Activated CD8-positive, alpha-beta memory T cell treated with anti-CD3 and anti-CD28 coated beads, Interleukin-2, amount 10 ng/mL, durations not matched to agents 7 days and 5 days (primary cell): ENCODE data around the gene ANKHD1. TPM values are rescaled to one million over a fixed set of nuclear protein-coding genes. Genes with fewer than 3 reads are reported as not detected.
A peak's percentile ranks its signal among the peaks of the same experiment; 100 is the strongest.

Experiments
- ATAC-seq: fragments of 150-1000 bp; cut with Tn5 transposase; one replicate; pipeline ENCODE4 v1.10.0; 2021; ENCODE audit warnings: moderate library complexity
- CTCF ChIA-PET: fragments of 350-600 bp; sonication (Branson Sonifier 250); formaldehyde crosslinking; loops from one replicate; lab custom pipeline; 2021; ENCODE audit warnings: antibody characterized with exemption; lab: Charles Lee
- DNase-seq: peaks from one replicate; pipeline ENCODE4 v3.0.0-alpha.2; 2020
- H3K27ac Mint-ChIP-seq: one replicate; pipeline ENCODE4 v1.8.0; 2021; ENCODE audit warnings: mild to moderate bottlenecking, mixed read lengths
- H3K27me3 Mint-ChIP-seq: one replicate; pipeline ENCODE4 v1.8.0; 2021; ENCODE audit warnings: mixed read lengths
- H3K36me3 Mint-ChIP-seq: one replicate; pipeline ENCODE4 v1.8.0; 2021; ENCODE audit warnings: mild to moderate bottlenecking, mixed read lengths
- H3K4me1 Mint-ChIP-seq: one replicate; pipeline ENCODE4 v1.8.0; 2021; ENCODE audit warnings: mixed read lengths
- H3K4me3 Mint-ChIP-seq: one replicate; pipeline ENCODE4 v1.8.0; 2021; ENCODE audit warnings: mild to moderate bottlenecking, moderate library complexity, mixed read lengths
- H3K9me3 Mint-ChIP-seq: one replicate; pipeline ENCODE4 v1.8.0; 2022; ENCODE audit warnings: low read depth, mixed read lengths
- total RNA-seq, 2 experiments: library from RNA; stranded (reverse); gene quantifications; one replicate each; pipeline ENCODE4 v1.2.3, GENCODE V29; 2021

The ANKHD1 gene
- total RNA-seq, 2 experiments from 2014 or later: 111 to 124 TPM

GRCh38 chr5:140544986-140545385 lies 143.4 kb downstream of the ANKHD1 start:
- CTCF ChIA-PET: no interaction called here
- no peak for ATAC-seq
- Mint-ChIP-seq H3K27ac (no peak overlapping the region), H3K36me3 (peaks cover 31% of the 10 kb centered on the region), H3K4me1 (peaks cover 25% of the 10 kb centered on the region), H3K27me3 (no peaks in the 10 kb centered on the region), H3K9me3 (no peaks in the 10 kb centered on the region), H3K4me3 (no peak overlapping the region)
- DNase-seq: no peak

- no peak overlapping the region for H3K4me3 Mint-ChIP-seq
- no peak for DNase-seq
- CTCF ChIA-PET: no interaction called here
- H3K27ac Mint-ChIP-seq: peak overlapping the region; percentile 21
- no peaks in the 10 kb centered on the region for H3K27me3 Mint-ChIP-seq
- peaks cover 32% of the 10 kb centered on the region for H3K36me3 Mint-ChIP-seq
- no peak for ATAC-seq
- peaks cover 31% of the 10 kb centered on the region for H3K4me1 Mint-ChIP-seq
- no peaks in the 10 kb centered on the region for H3K9me3 Mint-ChIP-seq
These were observed 144.0 kb downstream of the ANKHD1 start for GRCh38 chr5:140545606-140546005.

- H3K27me3 Mint-ChIP-seq: no peaks in the 10 kb centered on the region
- CTCF ChIA-PET: interaction anchor here (0.8 to 2.6 kb wide), 12 partner anchors 9 to 309 kb away, joined by 3 to 16 read pairs (median 4); partner anchors contain the start of genes HARS1, HARS2, IK and NDUFA2
- H3K4me3 Mint-ChIP-seq: peak overlapping the region; percentile 67
- DNase-seq (no peak), ATAC-seq (no peak)
- peak overlapping the region; percentile 91 for H3K27ac Mint-ChIP-seq
- no peaks in the 10 kb centered on the region for H3K9me3 Mint-ChIP-seq
- H3K4me1 Mint-ChIP-seq: peaks cover 42% of the 10 kb centered on the region
- H3K36me3 Mint-ChIP-seq: peaks cover 31% of the 10 kb centered on the region
These were observed 145.3 kb downstream of the ANKHD1 start for GRCh38 chr5:140546851-140547507.

- H3K4me3 Mint-ChIP-seq: peak within 1 kb of the TSS; percentile 67
- peaks cover 43% of the 10 kb centered on the region for H3K4me1 Mint-ChIP-seq
- H3K9me3 Mint-ChIP-seq: no peaks in the 10 kb centered on the region
- H3K27me3 Mint-ChIP-seq: no peaks in the 10 kb centered on the region
- CTCF ChIA-PET: interaction anchor here (0.8 to 2.6 kb wide), 14 partner anchors 10 to 310 kb away, joined by 3 to 16 read pairs (median 4); partner anchors contain the start of genes HARS1, HARS2, IK and NDUFA2
- peaks cover 31% of the 10 kb centered on the region for H3K36me3 Mint-ChIP-seq
- H3K27ac Mint-ChIP-seq: peak within 1 kb of the TSS; percentile 91
- ATAC-seq: peak; percentile 99
- peak; percentile 92 for DNase-seq
These were observed 146.1 kb downstream of the ANKHD1 start, which contains the start of gene EIF4EBP3 for GRCh38 chr5:140547508-140548299. TSS of gene EIF4EBP3 (plus strand) at chr5:140547662. CDS start at chr5:140547738, 76 bp downstream.

- ATAC-seq: no peak
- H3K36me3 Mint-ChIP-seq: peaks cover 37% of the 10 kb centered on the region
- no peaks in the 10 kb centered on the region for H3K9me3 Mint-ChIP-seq
- CTCF ChIA-PET: interaction anchor here (1.1 to 2.6 kb wide), 11 partner anchors 9 to 311 kb away, joined by 3 to 16 read pairs (median 7); partner anchors contain the start of genes IK, NDUFA2 and SRA1
- DNase-seq: no peak
- H3K27me3 Mint-ChIP-seq: no peaks in the 10 kb centered on the region
- peak overlapping the region; percentile 67 for H3K4me3 Mint-ChIP-seq
- H3K4me1 Mint-ChIP-seq: peaks cover 49% of the 10 kb centered on the region
- peak overlapping the region; percentile 91 for H3K27ac Mint-ChIP-seq
These were observed 146.7 kb downstream of the ANKHD1 start for GRCh38 chr5:140548300-140548688.

GRCh38 chr5:140548791-140549190 lies 147.2 kb downstream of the ANKHD1 start:
- Mint-ChIP-seq H3K27ac (peak overlapping the region; percentile 91), H3K4me3 (no peak overlapping the region), H3K27me3 (no peaks in the 10 kb centered on the region), H3K9me3 (no peaks in the 10 kb centered on the region), H3K4me1 (peaks cover 54% of the 10 kb centered on the region), H3K36me3 (peaks cover 40% of the 10 kb centered on the region)
- CTCF ChIA-PET: interaction anchor here (1.7 to 2.6 kb wide), 5 partner anchors 9 to 171 kb away, joined by 7 to 16 read pairs (median 9); partner anchors contain the start of gene SRA1
- DNase-seq: no peak
- ATAC-seq: no peak

- H3K4me3 Mint-ChIP-seq: no peak overlapping the region
- peaks cover 61% of the 10 kb centered on the region for H3K4me1 Mint-ChIP-seq
- peaks cover 37% of the 10 kb centered on the region for H3K36me3 Mint-ChIP-seq
- H3K27ac Mint-ChIP-seq: peak overlapping the region; percentile 39
- H3K27me3 Mint-ChIP-seq: no peaks in the 10 kb centered on the region
- no peaks in the 10 kb centered on the region for H3K9me3 Mint-ChIP-seq
- no peak for ATAC-seq
- CTCF ChIA-PET: interaction anchor here (2.0 to 2.6 kb wide), 3 partner anchors 8 to 89 kb away, joined by 8 to 16 read pairs (median 13); partner anchors contain the start of gene SRA1
- DNase-seq: peak; percentile 33
These were observed 147.9 kb downstream of the ANKHD1 start for GRCh38 chr5:140549237-140550144.

GRCh38 chr5:140550147-140551079 lies 148.8 kb downstream of the ANKHD1 start:
- H3K36me3 Mint-ChIP-seq: peaks cover 37% of the 10 kb centered on the region
- H3K27ac Mint-ChIP-seq: peak overlapping the region; percentile 39
- H3K4me3 Mint-ChIP-seq: no peak overlapping the region
- DNase-seq (peak; percentile 39), ATAC-seq (no peak)
- no peaks in the 10 kb centered on the region for H3K9me3 Mint-ChIP-seq
- CTCF ChIA-PET: no interaction called here
- peaks cover 68% of the 10 kb centered on the region for H3K4me1 Mint-ChIP-seq
- H3K27me3 Mint-ChIP-seq: no peaks in the 10 kb centered on the region

GRCh38 chr5:140551872-140552271 lies 150.2 kb downstream of the ANKHD1 start:
- Mint-ChIP-seq H3K9me3 (no peaks in the 10 kb centered on the region), H3K36me3 (peaks cover 45% of the 10 kb centered on the region), H3K4me3 (no peak overlapping the region), H3K27me3 (no peaks in the 10 kb centered on the region), H3K4me1 (peaks cover 79% of the 10 kb centered on the region), H3K27ac (no peak overlapping the region)
- DNase-seq (peak; percentile 39), ATAC-seq (no peak)
- CTCF ChIA-PET: interaction anchor here (1.7 kb wide), 1 partner anchor 83 kb away, joined by 8 read pairs; no protein-coding TSS in a partner anchor

- peak overlapping the region; percentile 67 for H3K27ac Mint-ChIP-seq
- CTCF ChIA-PET: interaction anchor here (0.9 to 1.7 kb wide), 3 partner anchors 20 to 180 kb away, joined by 3 to 8 read pairs (median 5); no protein-coding TSS in a partner anchor
- DNase-seq: peak; percentile 26
- peaks cover 74% of the 10 kb centered on the region for H3K4me1 Mint-ChIP-seq
- no peak for ATAC-seq
- no peaks in the 10 kb centered on the region for H3K27me3 Mint-ChIP-seq
- no peaks in the 10 kb centered on the region for H3K9me3 Mint-ChIP-seq
- H3K4me3 Mint-ChIP-seq: peak overlapping the region; percentile 4
- H3K36me3 Mint-ChIP-seq: peaks cover 45% of the 10 kb centered on the region
These were observed 152.0 kb downstream of the ANKHD1 start for GRCh38 chr5:140553657-140554056.

- ATAC-seq: no peak
- CTCF ChIA-PET: no interaction called here
- peak; percentile 22 for DNase-seq
- Mint-ChIP-seq H3K4me3 (peak overlapping the region; percentile 10), H3K36me3 (peaks cover 45% of the 10 kb centered on the region), H3K27ac (peak overlapping the region; percentile 67), H3K4me1 (peaks cover 66% of the 10 kb centered on the region), H3K9me3 (no peaks in the 10 kb centered on the region), H3K27me3 (no peaks in the 10 kb centered on the region)
These were observed 152.8 kb downstream of the ANKHD1 start for GRCh38 chr5:140554454-140554853.
